ENCODE data around the gene GSTM2.

DNA sequence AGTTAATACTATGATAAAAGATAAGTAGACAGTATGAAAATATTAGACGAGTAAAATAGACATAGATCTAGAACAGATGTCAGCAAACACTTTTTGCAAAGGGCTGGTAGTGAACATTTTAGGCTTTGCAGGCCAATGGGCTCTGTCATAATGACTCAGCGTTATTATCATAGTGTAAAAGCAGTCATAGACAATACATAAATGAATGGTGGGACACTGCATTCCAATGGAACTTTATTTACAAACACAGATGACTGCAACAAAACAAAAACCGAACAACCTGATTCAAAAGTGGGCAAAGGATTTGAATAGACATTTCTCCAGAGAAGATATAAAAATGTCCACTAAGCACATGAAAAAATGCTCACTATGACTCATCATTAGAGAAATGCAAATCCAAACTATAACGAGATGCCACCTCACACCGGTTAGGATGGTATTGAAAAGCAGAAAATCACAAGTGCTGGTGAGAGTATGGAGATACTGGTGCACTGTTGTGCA, 51.5 kb downstream of the GSTM2 start:
- TF ChIP-seq CTCF (IDR thresholded peaks at IDR 0.05) (no peak), POLR2A (IDR thresholded peaks at IDR 0.05) (no peak)

Data from heart left ventricle (tissue), 13 donors.